Astrocyte (in vitro differentiated cells and primary cell): ENCODE results near the gene ZNF30.

Experiments used
- CTCF ChIP-seq: IDR thresholded peaks from 2 replicates; pipeline ENCODE4 v1.5.1; 2011; ENCODE audit warnings: low read depth, mild to moderate bottlenecking, inconsistent platforms, low read length, moderate library complexity; ENCODE audit not compliant: insufficient read depth
- EZH2 ChIP-seq: IDR thresholded peaks from 2 replicates; pipeline ENCODE4 v1.6.1; 2012; ENCODE audit warnings: mild to moderate bottlenecking, low read length, inconsistent platforms; ENCODE audit not compliant: insufficient read depth

- TF ChIP-seq CTCF (no peak), EZH2 (no peak)
Observed at GRCh38 chr19:34960940-34961679, 34.4 kb downstream of the ZNF30 start.
